Measurements from ENCODE around the gene ACOX3. TPM values are rescaled to one million over a fixed set of nuclear protein-coding genes. Genes with fewer than 3 reads are reported as not detected.
"Not testable (repeated sequence)": the region's sequence is repeated elsewhere in the genome, so short reads cannot be mapped to it uniquely, and the experiment has no call there.

ACOX3 gene
- total and polyA plus RNA-seq, 10 of the 15 experiments (the other 5 are each of a cell fraction or from before 2014, with no cell fraction given): 2.0 to 24.5 (median 14.0) TPM

DNA sequence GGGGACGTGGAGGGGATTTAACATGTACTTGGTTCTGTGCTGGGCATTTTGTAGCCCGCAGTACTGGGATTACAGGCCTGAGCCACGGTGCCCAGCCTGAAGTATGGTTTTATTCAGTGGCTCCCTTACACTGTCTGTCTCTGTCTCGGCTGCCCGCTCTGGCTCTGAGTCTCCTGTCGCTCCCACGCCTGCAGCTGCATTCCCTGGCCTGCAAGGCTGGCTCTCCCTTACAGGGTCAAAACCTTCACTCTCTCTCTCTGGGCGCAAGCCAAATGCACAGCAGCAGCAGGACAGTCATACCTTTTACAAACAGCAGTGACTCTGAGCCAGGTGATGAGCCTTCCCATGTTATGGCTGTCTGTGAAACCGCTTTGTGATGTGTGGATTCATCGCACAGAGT, 98.8 kb downstream of the ACOX3 start:
- RAD21 ChIA-PET (ENCODE audit: unreplicated experiment): no interaction called here

DNA sequence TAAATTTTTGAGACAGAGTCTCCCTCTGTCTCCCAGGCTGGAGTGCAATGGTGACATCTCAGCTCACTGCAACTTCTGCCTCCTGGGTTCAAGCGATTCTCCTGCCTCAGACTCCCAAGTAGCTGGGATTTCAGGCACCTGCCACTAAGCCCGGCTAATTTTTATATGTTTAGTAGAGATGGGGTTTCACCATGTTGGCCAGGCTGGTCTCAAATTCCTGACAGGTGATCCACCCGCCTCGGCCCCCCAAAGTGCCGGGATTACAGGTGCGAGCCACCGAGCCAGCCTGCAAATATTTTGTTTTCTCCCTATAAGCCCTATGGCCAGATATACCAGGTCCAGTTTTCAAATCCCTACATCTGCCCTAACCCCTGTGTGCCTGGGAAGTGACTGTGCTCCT, 99.2 kb downstream of the ACOX3 start:
- FAIRE-seq; H3K27ac ChIP-seq (ENCODE audit: control insufficient read depth, insufficient read depth); CTCF ChIA-PET; H3K4me1 ChIP-seq (ENCODE audit: control insufficient read depth, insufficient read depth, low read length); ATAC-seq; H4K20me1 ChIP-seq (ENCODE audit: control insufficient read depth, insufficient read depth); H3K4me3 ChIP-seq; POLR2A ChIA-PET; SMC1A ChIA-PET (ENCODE audit: uncharacterized antibody, unreplicated experiment); H3K79me2 ChIP-seq (ENCODE audit: control insufficient read depth, insufficient read depth, low read length); H3K9ac ChIP-seq (ENCODE audit: control insufficient read depth, insufficient read depth, low read length); H3K4me2 ChIP-seq (ENCODE audit: control insufficient read depth, insufficient read depth); DNase-seq (ENCODE audit: low read depth, low spot score); H3K27me3 ChIP-seq (replicated peaks in 1 of 2; ENCODE audit: control insufficient read depth in 2 of 2, insufficient read depth in 2 of 2, low read length in 1 of 2); in situ Hi-C loops (cut with MboI); H2AFZ ChIP-seq (ENCODE audit: control insufficient read depth, low read depth, low read length); BruUV-seq (replicated peaks); RAD21 ChIA-PET (ENCODE audit: unreplicated experiment); H3K9me3 ChIP-seq (replicated peaks; ENCODE audit: control insufficient read depth, insufficient read depth, low read length); intact Hi-C loops (cut with micrococcal nuclease; ENCODE audit: unreplicated experiment); H3K36me3 ChIP-seq (ENCODE audit: control insufficient read depth in 2 of 2, insufficient read depth in 2 of 2, low read length in 1 of 2): not testable (repeated sequence)
- 71% methylated on average over 7 of the region's 7 CpGs for WGBS (ENCODE audit: insufficient coverage, insufficient replicate concordance, low lambda C conversion rate, missing lambda C conversion rate)

More for the DNA sequence above, 98.8 kb downstream of the ACOX3 start:
- ChIA-PET SMC1A (ENCODE audit: uncharacterized antibody, unreplicated experiment) (no interaction called here), CTCF (no interaction called here), POLR2A (no interaction called here)
- Histone ChIP-seq H3K27ac (ENCODE audit: control insufficient read depth, insufficient read depth) (no peak overlapping the region), H3K4me3 (no peak overlapping the region), H3K79me2 (ENCODE audit: control insufficient read depth, insufficient read depth, low read length) (no peaks in the 10 kb centered on the region), H3K27me3 (replicated peaks in 1 of 2; ENCODE audit: control insufficient read depth in 2 of 2, insufficient read depth in 2 of 2, low read length in 1 of 2) (no peaks in the 10 kb centered on the region), H3K9ac (ENCODE audit: control insufficient read depth, insufficient read depth, low read length) (no peak overlapping the region), H4K20me1 (ENCODE audit: control insufficient read depth, insufficient read depth) (no peaks in the 10 kb centered on the region), H2AFZ (ENCODE audit: control insufficient read depth, low read depth, low read length) (no peak overlapping the region), H3K4me1 (ENCODE audit: control insufficient read depth, insufficient read depth, low read length) (no peaks in the 10 kb centered on the region), H3K36me3 (ENCODE audit: control insufficient read depth in 2 of 2, insufficient read depth in 2 of 2, low read length in 1 of 2) (no peaks in the 10 kb centered on the region), H3K4me2 (ENCODE audit: control insufficient read depth, insufficient read depth) (no peak overlapping the region), H3K9me3 (replicated peaks; ENCODE audit: control insufficient read depth, insufficient read depth, low read length) (no peaks in the 10 kb centered on the region)
- DNase-seq (ENCODE audit: low read depth, low spot score) (no peak), FAIRE-seq (no peak), ATAC-seq (no peak)
- WGBS (ENCODE audit: insufficient coverage, insufficient replicate concordance, low lambda C conversion rate, missing lambda C conversion rate): 63% methylated on average over 10 of the region's 10 CpGs
- intact Hi-C loops (cut with micrococcal nuclease; ENCODE audit: unreplicated experiment) (no loop called here), in situ Hi-C loops (cut with MboI) (no loop called here)
- no peak for TF ChIP-seq NFYB (IDR thresholded peaks at IDR 0.05; ENCODE audit: insufficient read depth, low read depth, low read length)
- TF ChIP-seq POLR2A (IDR thresholded peaks at IDR 0.05; ENCODE audit: low read depth, low read length): no peak
- TF ChIP-seq EED (IDR thresholded peaks at IDR 0.05; ENCODE audit: low read depth): no peak
- no peak for TF ChIP-seq BMI1 (IDR thresholded peaks at IDR 0.05; ENCODE audit: borderline replicate concordance)
- TF ChIP-seq CHD1 (IDR thresholded peaks at IDR 0.05; ENCODE audit: low read depth, low read length): no peak
- TF ChIP-seq TAF1 (IDR thresholded peaks at IDR 0.05; ENCODE audit: borderline replicate concordance, low read depth, low read length): no peak
- no peak for TF ChIP-seq HDGF (IDR thresholded peaks at IDR 0.05)
- no peak for TF ChIP-seq TARDBP (IDR thresholded peaks at IDR 0.05; ENCODE audit: borderline replicate concordance)
- TF ChIP-seq SIX5 (IDR thresholded peaks at IDR 0.05; ENCODE audit: low read depth, low read length, severe bottlenecking): no peak
- no peak for TF ChIP-seq HCFC1 (IDR thresholded peaks at IDR 0.05; ENCODE audit: low read length)
- no peak for TF ChIP-seq TCF7 (IDR thresholded peaks at IDR 0.05; ENCODE audit: borderline replicate concordance)
- TF ChIP-seq, protein P1, sequence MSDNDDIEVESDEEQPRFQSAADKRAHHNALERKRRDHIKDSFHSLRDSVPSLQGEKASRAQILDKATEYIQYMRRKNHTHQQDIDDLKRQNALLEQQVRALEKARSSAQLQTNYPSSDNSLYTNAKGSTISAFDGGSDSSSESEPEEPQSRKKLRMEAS (IDR thresholded peaks at IDR 0.05; ENCODE audit: low read depth, low read length): no peak
- TF ChIP-seq, protein P2, sequence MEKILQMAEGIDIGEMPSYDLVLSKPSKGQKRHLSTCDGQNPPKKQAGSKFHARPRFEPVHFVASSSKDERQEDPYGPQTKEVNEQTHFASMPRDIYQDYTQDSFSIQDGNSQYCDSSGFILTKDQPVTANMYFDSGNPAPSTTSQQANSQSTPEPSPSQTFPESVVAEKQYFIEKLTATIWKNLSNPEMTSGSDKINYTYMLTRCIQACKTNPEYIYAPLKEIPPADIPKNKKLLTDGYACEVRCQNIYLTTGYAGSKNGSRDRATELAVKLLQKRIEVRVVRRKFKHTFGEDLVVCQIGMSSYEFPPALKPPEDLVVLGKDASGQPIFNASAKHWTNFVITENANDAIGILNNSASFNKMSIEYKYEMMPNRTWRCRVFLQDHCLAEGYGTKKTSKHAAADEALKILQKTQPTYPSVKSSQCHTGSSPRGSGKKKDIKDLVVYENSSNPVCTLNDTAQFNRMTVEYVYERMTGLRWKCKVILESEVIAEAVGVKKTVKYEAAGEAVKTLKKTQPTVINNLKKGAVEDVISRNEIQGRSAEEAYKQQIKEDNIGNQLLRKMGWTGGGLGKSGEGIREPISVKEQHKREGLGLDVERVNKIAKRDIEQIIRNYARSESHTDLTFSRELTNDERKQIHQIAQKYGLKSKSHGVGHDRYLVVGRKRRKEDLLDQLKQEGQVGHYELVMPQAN (conservative IDR thresholded peaks at IDR 0.05): no peak
- TF ChIP-seq KDM1A (IDR thresholded peaks at IDR 0.05; ENCODE audit: borderline replicate concordance): no peak
- TF ChIP-seq KAT2A (conservative IDR thresholded peaks at IDR 0.05; ENCODE audit: control insufficient read depth, low read depth, low read length): no peak
- TF ChIP-seq NFYA (IDR thresholded peaks at IDR 0.05; ENCODE audit: borderline replicate concordance, low read depth, low read length): no peak
- TF ChIP-seq, protein P3, sequence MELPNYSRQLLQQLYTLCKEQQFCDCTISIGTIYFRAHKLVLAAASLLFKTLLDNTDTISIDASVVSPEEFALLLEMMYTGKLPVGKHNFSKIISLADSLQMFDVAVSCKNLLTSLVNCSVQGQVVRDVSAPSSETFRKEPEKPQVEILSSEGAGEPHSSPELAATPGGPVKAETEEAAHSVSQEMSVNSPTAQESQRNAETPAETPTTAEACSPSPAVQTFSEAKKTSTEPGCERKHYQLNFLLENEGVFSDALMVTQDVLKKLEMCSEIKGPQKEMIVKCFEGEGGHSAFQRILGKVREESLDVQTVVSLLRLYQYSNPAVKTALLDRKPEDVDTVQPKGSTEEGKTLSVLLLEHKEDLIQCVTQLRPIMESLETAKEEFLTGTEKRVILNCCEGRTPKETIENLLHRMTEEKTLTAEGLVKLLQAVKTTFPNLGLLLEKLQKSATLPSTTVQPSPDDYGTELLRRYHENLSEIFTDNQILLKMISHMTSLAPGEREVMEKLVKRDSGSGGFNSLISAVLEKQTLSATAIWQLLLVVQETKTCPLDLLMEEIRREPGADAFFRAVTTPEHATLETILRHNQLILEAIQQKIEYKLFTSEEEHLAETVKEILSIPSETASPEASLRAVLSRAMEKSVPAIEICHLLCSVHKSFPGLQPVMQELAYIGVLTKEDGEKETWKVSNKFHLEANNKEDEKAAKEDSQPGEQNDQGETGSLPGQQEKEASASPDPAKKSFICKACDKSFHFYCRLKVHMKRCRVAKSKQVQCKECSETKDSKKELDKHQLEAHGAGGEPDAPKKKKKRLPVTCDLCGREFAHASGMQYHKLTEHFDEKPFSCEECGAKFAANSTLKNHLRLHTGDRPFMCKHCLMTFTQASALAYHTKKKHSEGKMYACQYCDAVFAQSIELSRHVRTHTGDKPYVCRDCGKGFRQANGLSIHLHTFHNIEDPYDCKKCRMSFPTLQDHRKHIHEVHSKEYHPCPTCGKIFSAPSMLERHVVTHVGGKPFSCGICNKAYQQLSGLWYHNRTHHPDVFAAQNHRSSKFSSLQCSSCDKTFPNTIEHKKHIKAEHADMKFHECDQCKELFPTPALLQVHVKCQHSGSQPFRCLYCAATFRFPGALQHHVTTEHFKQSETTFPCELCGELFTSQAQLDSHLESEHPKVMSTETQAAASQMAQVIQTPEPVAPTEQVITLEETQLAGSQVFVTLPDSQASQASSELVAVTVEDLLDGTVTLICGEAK (IDR thresholded peaks at IDR 0.05; ENCODE audit: borderline replicate concordance): no peak
- no TSS peak for BruUV-seq (replicated peaks)
